Lower leg skin (tissue), 3 donors: Measurements from ENCODE around the gene KIF13A.

ENCODE experiments used
- POLR2A ChIP-seq, 2 donors: fragments of 450-650 bp; IDR thresholded peaks; one replicate each; pipeline ENCODE4 v1.6.1; 2016 to 2017; ENCODE audit warnings: antibody characterized with exemption in 2 of 2, mild to moderate bottlenecking in 1 of 2, moderate library complexity in 1 of 2
- TF ChIP-seq, protein P1 (sequence below), 3 donors: fragments of 450-650 bp; IDR thresholded peaks; one replicate each; pipeline ENCODE4 v1.5.1; 2016; ENCODE audit warnings: antibody characterized with exemption in 3 of 3, mild to moderate bottlenecking in 3 of 3, moderate library complexity in 2 of 3

DNA sequence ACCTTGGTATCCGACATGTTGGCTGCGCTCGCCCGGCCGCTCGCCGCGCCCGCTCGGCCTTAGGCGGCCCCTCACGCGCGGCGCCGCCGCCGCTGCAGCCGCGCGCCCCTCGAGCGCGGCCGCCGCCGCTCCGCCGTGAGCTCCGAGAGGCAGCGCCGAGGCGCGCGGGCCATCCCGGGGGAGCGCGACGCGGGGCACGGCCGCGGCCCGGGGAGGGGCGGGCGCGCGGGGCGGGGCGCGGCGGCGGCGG lies at the start of gene KIF13A:
- TF ChIP-seq, protein P1, sequence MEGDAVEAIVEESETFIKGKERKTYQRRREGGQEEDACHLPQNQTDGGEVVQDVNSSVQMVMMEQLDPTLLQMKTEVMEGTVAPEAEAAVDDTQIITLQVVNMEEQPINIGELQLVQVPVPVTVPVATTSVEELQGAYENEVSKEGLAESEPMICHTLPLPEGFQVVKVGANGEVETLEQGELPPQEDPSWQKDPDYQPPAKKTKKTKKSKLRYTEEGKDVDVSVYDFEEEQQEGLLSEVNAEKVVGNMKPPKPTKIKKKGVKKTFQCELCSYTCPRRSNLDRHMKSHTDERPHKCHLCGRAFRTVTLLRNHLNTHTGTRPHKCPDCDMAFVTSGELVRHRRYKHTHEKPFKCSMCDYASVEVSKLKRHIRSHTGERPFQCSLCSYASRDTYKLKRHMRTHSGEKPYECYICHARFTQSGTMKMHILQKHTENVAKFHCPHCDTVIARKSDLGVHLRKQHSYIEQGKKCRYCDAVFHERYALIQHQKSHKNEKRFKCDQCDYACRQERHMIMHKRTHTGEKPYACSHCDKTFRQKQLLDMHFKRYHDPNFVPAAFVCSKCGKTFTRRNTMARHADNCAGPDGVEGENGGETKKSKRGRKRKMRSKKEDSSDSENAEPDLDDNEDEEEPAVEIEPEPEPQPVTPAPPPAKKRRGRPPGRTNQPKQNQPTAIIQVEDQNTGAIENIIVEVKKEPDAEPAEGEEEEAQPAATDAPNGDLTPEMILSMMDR (IDR thresholded peaks at IDR 0.05) = no peak
- no peak for TF ChIP-seq POLR2A (IDR thresholded peaks at IDR 0.05)
